K562 (cell line): ENCODE measurements around the gene LPCAT3. TPM values are rescaled to one million over a fixed set of nuclear protein-coding genes. Genes with fewer than 3 reads are reported as not detected.

ENCODE experiments used
- ASH1L ChIP-seq: fragments of 450-650 bp; IDR thresholded peaks from 2 replicates; pipeline ENCODE4 v1.6.1; 2018; ENCODE audit warnings: borderline replicate concordance, mild to moderate bottlenecking, low read depth; ENCODE audit not compliant: partially characterized antibody
- ATF2 ChIP-seq: sonication (generic); formaldehyde crosslinking; IDR thresholded peaks from 2 replicates; pipeline ENCODE4 v1.8.1; 2022; ENCODE audit warnings: missing genetic modification reagents
- BRCA1 ChIP-seq, 2 experiments: fragments of 450-650 bp in 1 of 2; sonication (generic) in 1 of 2; formaldehyde crosslinking in 1 of 2; IDR thresholded peaks; 2 replicates each; pipeline versions ENCODE4 v1.5.0 to v1.6.1; 2017 to 2020; ENCODE audit warnings: mild to moderate bottlenecking in 1 of 2, missing genetic modification reagents in 1 of 2
- CBX8 ChIP-seq: fragments of 200-600 bp; sonication (generic); IDR thresholded peaks from 2 replicates; pipeline ENCODE4 v1.6.1; 2012; ENCODE audit warnings: borderline replicate concordance, mixed run types, low read depth, mild to moderate bottlenecking, moderate library complexity, mixed read lengths, low read length, control low read depth, inconsistent platforms; ENCODE audit not compliant: poor library complexity, severe bottlenecking; ENCODE audit errors: extremely low read depth
- FOXA3 ChIP-seq, 2 experiments: fragments of 450-650 bp in 1 of 2; sonication (generic) in 1 of 2; formaldehyde crosslinking; IDR thresholded peaks in 1 of 2; conservative IDR thresholded peaks in 1 of 2; 2 replicates each; pipeline versions ENCODE4 v1.4.0 to v1.8.0; 2020 to 2022; ENCODE audit warnings: mild to moderate bottlenecking in 2 of 2, missing genetic modification reagents in 1 of 2
- KDM1A ChIP-seq, 2 experiments: fragments of 450-650 bp; IDR thresholded peaks; 2 replicates each; pipeline ENCODE4 v1.6.1; 2016; ENCODE audit warnings: mild to moderate bottlenecking in 2 of 2
- MAFK ChIP-seq: IDR thresholded peaks from 2 replicates; pipeline ENCODE4 v1.6.1; 2011; ENCODE audit warnings: low read length, improper control_type of control experiment
- NR2C2 ChIP-seq, 2 experiments: fragments of 200-800 bp in 1 of 2; sonication (Bioruptor generic) in 1 of 2; sonication (generic) in 1 of 2; formaldehyde crosslinking in 1 of 2; IDR thresholded peaks; 2 replicates each; pipeline versions ENCODE4 v1.6.1 to v1.8.0; 2016 to 2022; ENCODE audit warnings: mild to moderate bottlenecking in 1 of 2, missing compliant biosample characterization in 1 of 2, missing genetic modification characterization in 1 of 2, missing genetic modification reagents in 1 of 2
- PATZ1 ChIP-seq: fragments of 250-450 bp; sonication (Bioruptor Pico); IDR thresholded peaks from 2 replicates; pipeline ENCODE4 v1.5.0; 2020; ENCODE audit warnings: mild to moderate bottlenecking, borderline replicate concordance
- PHB ChIP-seq: fragments of 250-450 bp; sonication (Bioruptor Pico); IDR thresholded peaks from 2 replicates; pipeline ENCODE4 v1.5.0; 2021
- PTBP1 ChIP-seq: fragments of 200-400 bp; formaldehyde crosslinking; IDR thresholded peaks from 2 replicates; pipeline ENCODE4 v1.6.1; 2017; ENCODE audit warnings: low read depth, low read length
- PURB ChIP-seq: sonication (generic); formaldehyde crosslinking; IDR thresholded peaks from 2 replicates; pipeline ENCODE4 v1.9.0; 2021; ENCODE audit warnings: low read depth, mild to moderate bottlenecking, missing genetic modification reagents
- SFPQ ChIP-seq: fragments of 200-400 bp; formaldehyde crosslinking; IDR thresholded peaks from 2 replicates; pipeline ENCODE4 v1.6.1; 2017; ENCODE audit warnings: mild to moderate bottlenecking, low read depth, low read length, moderate library complexity
- TBL1XR1 ChIP-seq, 2 experiments: IDR thresholded peaks; 2 replicates each; pipeline ENCODE4 v1.6.1; 2012; ENCODE audit warnings: improper control_type of control experiment in 2 of 2, low read length in 2 of 2, mild to moderate bottlenecking in 1 of 2
- TGIF2 ChIP-seq: sonication (generic); formaldehyde crosslinking; IDR thresholded peaks from 2 replicates; pipeline ENCODE4 v1.8.1; 2022; ENCODE audit warnings: mild to moderate bottlenecking, missing genetic modification reagents, moderate library complexity
- ZEB2 ChIP-seq: fragments of 450-650 bp; IDR thresholded peaks from 2 replicates; pipeline ENCODE4 v1.6.1; 2016
- ZKSCAN1 ChIP-seq: fragments of 150-350 bp; IDR thresholded peaks from 2 replicates; pipeline ENCODE4 v1.6.1; 2016; ENCODE audit warnings: low read depth, low read length
- ZNF140 ChIP-seq: fragments of 250-450 bp; sonication (Bioruptor Pico); IDR thresholded peaks from 2 replicates; pipeline ENCODE4 v1.8.0; 2021; ENCODE audit warnings: moderate library complexity, mild to moderate bottlenecking, inconsistent platforms
- ZNF165 ChIP-seq: fragments of 250-450 bp; sonication (Bioruptor Pico); IDR thresholded peaks from 2 replicates; pipeline ENCODE4 v1.4.0; 2020; ENCODE audit warnings: borderline replicate concordance
- polyA plus RNA-seq, 8 experiments: library from polyadenylated mRNA; depleted of rRNA in 4 of 8; stranded (reverse) in 5 of 8; unstranded in 3 of 8; fragments of >200 nt; fragmentation: Nextera tagmentation in 2 of 8; fragmentation: Illumina TruSeq in 1 of 8; extraction: Ambion mirVana in 2 of 8; extraction: Trizol in 1 of 8; gene quantifications; 2 replicates each; pipeline versions ENCODE4 v1.2.1 to v1.2.3, GENCODE V29; 2011 to 2014; ENCODE audit warnings: inconsistent platforms in 1 of 8, missing spikeins in 1 of 8
- total RNA-seq, 7 experiments: library from RNA; depleted of rRNA in 6 of 7; stranded (reverse); fragments of >200 nt in 6 of 7; fragmentation: Illumina TruSeq in 2 of 7; extraction: Trizol in 2 of 7; gene quantifications; 2 replicates each; pipeline versions ENCODE4 v1.2.1 to v1.2.3, GENCODE V29; 2011 to 2021; ENCODE audit warnings: low replicate concordance in 1 of 7

LPCAT3 gene
- total and polyA plus RNA-seq, 9 of the 15 experiments (the other 6 are each of a cell fraction or from before 2014, with no cell fraction given) = 4.9 to 52.5 (median 25.3) TPM

DNA sequence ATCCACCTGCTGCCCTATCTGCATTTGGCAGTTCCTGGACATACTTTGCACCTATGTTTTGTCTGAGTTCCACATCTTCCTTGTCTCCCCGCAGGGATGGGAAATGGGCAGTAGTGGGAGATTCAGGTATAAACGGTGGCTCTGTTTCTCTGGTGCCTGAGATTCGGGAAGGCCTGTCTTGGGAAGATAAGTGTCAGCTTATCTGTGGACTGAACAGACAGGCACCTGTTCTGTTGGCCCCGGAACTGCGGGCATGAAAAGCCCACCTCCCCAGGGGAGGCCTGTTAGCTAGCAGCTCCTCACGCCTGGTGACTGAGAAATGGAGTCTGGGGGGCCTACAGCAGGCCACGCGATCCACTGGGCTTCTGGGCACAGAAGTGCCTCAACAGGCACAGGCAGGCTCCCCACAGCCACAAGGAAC lies 53.7 kb downstream of the LPCAT3 start (continued):
- TF ChIP-seq PATZ1 (CRISPR knock-in tag) (no peak), ZEB2 (peak; percentile 86), ZNF165 (CRISPR knock-in tag) (no peak), ATF2 (CRISPR knock-in tag) (no peak), NR2C2 (CRISPR knock-in tag; IDR thresholded peaks at IDR 0.05) (no peak), NR2C2 (tag; IDR thresholded peaks at IDR 0.05) (no peak), PURB (CRISPR knock-in tag) (no peak), SFPQ (no peak), PHB (no peak), ZNF140 (CRISPR knock-in tag) (no peak), TBL1XR1 (IDR thresholded peaks at IDR 0.05; ENCODE audit: low read length in 2 of 2) (peak in 1 of 2 experiments; percentile 51; a peak in 2 of 4 replicates), BRCA1 (IDR thresholded peaks at IDR 0.05) (no peak), BRCA1 (CRISPR knock-in tag; IDR thresholded peaks at IDR 0.05) (no peak), KDM1A (IDR thresholded peaks at IDR 0.05) (peak; percentile 60 to 61; a peak in 3 of 4 replicates), PTBP1 (no peak), TGIF2 (CRISPR knock-in tag) (no peak), ZKSCAN1 (no peak), MAFK (no peak), CBX8 (no peak), FOXA3 (CRISPR knock-in tag; conservative IDR thresholded peaks at IDR 0.05 in 1 of 2, IDR thresholded peaks at IDR 0.05 in 1 of 2) (no peak), ASH1L (no peak)
